Activated T-cell treated with anti-CD3 and anti-CD28 coated beads for 48 hours (primary cell): Measurements from ENCODE around the gene MED29.

ENCODE experiments used
- DNase-seq: peaks from one replicate; pipeline ENCODE4 v3.0.0-alpha.2; 2020; ENCODE audit warnings: low read depth

The MED29 gene

DNA sequence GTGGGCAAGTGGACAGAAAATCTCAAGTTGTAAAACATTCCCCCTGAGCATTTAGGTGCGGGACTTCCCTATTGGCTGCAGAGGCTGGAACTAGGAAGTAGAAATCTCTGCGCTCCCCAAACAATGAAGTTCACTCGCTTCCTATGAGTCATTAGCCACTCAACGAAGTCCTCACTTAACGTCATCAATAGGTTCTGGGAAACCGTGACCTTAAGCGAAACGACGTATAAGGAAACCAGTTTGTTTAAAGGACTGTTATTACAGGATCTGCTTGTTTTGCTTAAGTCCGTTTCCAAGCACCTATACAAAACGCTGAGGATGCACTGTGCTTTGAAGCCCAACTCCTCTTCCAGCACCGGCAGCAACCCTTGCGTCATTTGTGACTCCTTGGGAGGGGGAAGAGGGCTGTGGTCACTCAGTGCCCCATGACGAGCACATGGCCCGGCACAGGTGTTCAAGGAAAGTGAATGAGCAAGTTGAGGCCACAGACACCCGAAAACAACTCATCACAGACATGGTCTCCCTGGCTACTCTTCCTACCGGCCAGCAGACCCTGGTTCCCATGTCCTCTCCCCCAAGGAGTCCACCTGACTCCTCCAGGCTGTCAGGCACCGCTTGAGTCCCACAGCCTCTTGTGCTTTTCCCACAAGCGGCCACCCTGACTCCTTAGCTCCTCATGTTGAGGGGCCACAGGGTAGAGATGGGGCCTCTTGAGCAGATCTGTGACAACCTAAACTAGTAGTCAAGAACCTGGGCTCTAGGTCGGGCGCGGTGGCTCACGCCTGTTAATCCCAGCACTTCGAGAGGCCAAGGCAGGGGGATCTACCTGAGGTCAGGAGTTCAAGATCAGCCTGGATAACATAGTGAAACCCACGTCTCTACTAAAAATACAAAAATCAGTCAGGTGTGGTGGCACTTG, 39.8 kb downstream of the MED29 start:
- peak; percentile 64 for DNase-seq

- no peak for DNase-seq
Observed at GRCh38 chr19:39432677-39433025, 41.5 kb downstream of the MED29 start.

GRCh38 chr19:39433480-39434079, 42.4 kb downstream of the MED29 start:
- DNase-seq = no peak

DNA sequence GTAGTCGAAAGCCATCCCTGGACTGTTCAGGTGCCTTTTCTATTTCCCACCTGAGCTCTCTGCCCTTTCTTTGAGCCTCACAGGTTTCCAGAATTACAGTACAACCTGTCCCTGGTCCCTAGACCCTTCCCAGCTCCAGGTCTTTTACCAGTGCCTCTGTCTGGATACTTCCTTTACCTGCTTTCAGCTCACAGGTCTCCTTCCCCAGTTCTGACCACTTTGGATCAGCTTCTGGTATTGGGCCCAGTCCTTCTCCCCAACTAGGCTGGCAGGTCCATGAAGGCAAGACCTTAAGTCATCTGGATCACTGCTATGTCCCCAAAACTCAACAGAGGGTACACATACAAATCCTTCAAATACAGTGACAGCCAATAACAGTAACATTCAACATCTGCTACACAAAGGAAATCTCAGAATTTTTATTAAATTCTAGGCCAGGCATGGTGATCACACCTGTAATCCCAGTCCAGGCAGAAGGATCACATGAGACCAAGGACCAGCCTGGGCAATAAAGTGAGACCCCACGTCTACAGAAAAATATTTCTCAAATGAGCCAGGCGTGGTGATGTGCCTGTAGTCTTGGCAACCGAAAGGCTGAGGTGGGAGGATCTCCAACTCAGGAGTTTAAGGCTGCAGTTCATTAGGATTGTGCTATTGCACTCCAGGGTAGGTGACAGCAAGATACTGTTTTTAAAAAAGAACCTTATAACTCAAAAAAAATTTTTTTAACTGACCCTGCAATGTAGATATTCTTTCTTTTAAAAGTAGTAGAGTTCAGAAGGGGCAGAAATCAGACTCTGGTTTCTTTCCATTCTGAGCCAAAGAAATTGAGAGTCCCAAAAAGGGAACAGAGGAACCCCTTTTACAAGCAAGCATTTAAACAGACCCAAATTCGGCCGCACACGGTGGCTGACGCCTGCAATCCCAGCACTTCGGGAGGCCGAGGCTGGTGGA, 43.2 kb downstream of the MED29 start:
- DNase-seq = no peak

GRCh38 chr19:39435499-39436349, 44.5 kb downstream of the MED29 start, which contains the start of gene RPS16:
TSS of gene RPS16 (minus strand) at chr19:39435949. CDS start at chr19:39435895, 54 bp downstream.
- peak; percentile 100 for DNase-seq

DNA sequence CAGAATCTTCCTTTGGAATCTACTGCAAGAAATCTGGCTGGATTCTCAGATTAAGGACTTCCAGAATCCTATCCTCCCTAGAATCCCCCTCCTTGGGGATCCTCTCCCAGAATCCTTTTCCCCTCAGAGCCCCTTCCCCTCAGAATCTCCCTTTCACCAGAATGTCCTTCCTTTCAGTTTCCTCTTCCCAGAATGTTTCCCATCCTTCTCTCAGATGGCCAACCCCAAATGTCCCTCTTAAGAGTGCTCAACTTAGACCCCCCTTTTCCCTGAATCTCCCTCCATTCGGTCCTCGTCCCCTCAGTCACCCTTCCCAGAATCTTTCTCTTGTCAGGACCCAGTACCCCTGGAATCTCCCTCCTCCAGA, 45.2 kb downstream of the MED29 start:
- no peak for DNase-seq

GRCh38 chr19:39438270-39438934, 47.2 kb downstream of the MED29 start:
- no peak for DNase-seq

DNA sequence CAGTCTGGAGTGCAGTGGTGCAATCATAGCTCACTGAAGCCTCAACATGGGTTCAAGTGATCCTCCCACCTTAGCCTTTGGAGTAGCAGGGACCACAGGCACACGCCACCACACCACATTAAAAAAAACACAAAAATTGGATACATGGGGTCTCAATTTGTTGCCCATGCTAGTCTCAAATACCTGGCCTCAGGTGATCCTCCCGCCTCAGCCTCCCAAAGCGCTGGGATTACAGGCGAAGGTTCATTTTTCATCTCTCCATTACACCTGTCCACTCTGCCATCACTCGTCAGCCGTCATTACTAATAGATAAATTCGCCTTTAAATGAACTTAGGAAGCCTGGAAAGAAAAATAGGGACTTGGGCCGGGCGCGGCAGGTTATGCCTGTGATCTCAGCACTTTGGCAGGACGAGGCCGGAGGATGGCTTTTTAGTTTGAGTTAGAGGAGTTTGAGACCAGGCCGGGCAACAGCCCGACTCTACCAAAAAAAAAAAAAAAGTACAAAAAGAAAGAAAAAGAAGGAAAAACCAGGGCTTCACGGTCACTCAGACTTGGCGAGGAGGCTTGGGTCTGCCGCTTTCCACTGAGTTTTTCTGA, 53.5 kb downstream of the MED29 start:
- no peak for DNase-seq

DNA sequence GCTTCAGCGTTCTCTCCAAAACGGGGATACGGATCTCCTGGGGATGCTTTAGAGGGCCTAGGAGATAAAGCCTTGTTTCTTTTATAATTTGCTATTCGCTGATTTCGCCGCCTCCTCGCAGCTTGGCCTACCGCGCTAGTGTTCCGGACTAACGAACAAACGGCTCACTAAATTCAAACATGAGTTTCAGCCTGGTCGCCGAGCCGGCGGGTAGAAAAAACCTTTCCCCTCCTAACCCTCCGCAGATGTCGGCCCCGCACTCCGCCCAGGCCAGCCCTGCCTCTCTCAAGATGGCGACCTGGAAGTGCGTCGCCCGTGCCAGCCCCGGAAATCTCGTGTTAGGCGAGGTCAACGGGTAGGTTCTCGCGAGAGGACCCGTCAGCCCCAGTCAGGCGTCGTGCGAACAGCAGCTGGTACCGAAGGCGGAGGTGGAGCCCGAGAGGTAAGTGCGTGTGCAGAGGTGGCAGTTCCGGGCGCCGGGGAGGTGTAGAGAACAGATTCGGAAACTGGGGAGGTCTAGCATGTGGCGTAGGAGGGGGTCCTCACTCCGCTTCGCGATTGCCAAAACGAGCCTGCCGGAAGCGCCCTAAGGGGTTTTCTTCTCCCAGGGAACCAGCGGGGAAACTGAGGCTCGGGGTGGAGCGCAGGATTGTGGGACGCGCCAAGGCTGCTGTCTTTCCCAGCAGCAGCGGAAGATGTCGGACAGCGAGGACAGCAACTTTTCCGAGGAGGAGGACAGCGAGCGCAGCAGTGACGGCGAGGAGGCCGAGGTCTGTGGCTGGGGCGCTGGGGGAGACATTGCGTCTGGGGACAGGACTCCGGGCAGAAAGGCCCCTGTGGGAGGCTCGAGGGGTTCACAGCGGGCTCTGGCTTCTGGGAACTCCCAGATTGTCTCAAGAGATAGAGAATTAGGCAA, 54.3 kb downstream of the MED29 start, which contains the start of gene SUPT5H:
TSS of gene SUPT5H (plus strand) at position 387 of the 916 bp plus-strand sequence. CDS start at position 696, 309 bp downstream.
- peak; percentile 95 for DNase-seq

- DNase-seq = no peak
Observed at GRCh38 chr19:39446365-39447084, 55.3 kb downstream of the MED29 start.

GRCh38 chr19:39448271-39448670, 57.1 kb downstream of the MED29 start:
- DNase-seq = no peak

GRCh38 chr19:39449116-39449797, 58.1 kb downstream of the MED29 start:
- no peak for DNase-seq
